HS-5 (cell line): Measurements from ENCODE around the gene SMPDL3B.

ENCODE experiments used
- DNase-seq: peaks from one replicate; pipeline ENCODE4 v3.0.0-alpha.2; 2012; ENCODE audit warnings: low read depth

Gene SMPDL3B, protein sequence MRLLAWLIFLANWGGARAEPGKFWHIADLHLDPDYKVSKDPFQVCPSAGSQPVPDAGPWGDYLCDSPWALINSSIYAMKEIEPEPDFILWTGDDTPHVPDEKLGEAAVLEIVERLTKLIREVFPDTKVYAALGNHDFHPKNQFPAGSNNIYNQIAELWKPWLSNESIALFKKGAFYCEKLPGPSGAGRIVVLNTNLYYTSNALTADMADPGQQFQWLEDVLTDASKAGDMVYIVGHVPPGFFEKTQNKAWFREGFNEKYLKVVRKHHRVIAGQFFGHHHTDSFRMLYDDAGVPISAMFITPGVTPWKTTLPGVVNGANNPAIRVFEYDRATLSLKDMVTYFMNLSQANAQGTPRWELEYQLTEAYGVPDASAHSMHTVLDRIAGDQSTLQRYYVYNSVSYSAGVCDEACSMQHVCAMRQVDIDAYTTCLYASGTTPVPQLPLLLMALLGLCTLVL

DNA sequence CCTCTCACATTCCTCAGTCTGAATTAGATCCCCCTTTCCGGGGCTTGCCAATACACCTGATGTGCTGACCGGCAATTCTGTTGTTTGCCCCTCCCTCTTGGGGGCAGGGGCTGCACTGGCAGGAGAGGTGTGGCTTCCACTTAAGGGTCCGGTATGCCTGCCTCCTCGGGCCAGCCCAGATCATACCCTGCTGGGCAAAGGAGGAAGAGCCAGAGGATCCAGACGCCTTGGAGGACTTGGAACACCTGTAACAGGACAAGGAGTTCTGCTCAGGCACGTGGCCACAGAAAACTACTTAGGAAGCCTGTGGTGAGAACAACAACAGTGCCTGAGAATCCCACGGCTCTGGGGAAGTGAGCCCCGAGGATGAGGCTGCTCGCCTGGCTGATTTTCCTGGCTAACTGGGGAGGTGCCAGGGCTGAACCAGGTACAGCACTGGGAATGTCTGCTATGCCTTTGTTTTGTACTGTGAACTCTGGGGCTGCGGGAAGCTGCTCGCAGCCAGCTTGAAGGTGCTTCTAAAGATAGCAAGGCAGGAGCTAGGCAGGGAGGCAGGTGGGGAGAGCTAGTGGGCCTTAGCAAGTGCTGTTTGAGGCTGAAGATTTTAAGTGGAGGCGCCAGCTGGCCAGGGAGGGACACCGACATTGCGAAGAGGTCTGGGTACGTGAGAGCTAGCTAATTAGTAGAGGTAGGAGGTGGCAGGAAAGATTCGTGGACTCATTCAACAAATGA, at the start of gene SMPDL3B:
TSS of gene SMPDL3B (plus strand) at position 183 of the 732 bp plus-strand sequence. CDS start at position 367, 184 bp downstream.
- DNase-seq: no peak

DNA sequence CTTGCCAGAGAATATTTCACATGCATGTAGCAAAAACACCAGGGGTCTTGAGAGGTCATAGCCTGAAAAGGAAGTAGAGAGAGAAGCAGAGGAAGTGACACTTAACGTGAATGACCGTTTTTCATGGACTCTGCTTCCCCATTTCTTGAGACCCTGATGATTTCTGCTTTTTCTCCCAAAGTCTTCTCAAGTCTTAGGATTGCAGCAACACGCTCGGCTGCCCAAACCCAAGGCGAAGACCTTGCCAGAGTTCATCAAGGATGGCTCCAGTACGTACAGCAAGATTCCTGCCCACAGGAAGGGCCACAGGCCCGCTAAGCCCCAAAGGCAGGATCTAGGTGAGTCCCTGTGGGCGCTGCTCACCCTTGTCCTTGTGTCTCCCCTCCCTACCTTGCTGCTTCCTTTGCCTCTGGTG, 49.7 kb upstream of the SMPDL3B start:
- DNase-seq: no peak

DNA sequence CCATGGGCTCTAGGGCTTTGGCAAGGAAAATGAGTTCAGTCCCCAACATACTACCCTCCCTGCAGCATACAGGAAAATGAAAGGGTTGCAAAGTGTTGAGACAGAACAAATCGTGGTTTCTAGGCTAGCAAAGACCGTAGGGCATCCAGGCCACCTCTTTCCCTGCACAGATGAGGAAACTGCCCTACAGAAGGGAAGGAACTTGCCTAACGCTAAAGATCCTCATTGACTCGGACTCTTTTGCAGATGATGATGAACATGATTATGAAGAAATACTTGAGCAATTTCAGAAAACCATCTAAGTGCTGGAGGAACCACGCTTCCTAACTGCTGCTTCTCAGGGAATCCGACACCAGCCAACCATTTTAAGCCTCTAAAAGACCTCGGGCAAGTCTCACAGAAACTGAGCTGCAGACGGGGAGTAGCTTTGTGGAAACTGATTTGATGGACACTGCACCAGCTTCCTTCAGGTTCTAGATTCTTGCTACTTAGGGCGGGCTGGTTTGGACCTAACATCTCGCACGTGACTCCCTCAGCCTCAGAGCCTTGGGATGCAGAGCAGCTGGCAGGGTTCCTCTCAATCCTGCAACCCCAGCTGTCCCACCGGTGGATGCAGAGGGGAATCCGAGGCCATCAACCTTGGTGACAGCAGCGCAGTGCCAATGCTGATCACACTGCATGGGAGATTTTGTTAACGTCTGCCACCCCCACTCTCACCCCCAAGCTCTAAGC, 49.0 kb upstream of the SMPDL3B start:
- DNase-seq: no peak

DNA sequence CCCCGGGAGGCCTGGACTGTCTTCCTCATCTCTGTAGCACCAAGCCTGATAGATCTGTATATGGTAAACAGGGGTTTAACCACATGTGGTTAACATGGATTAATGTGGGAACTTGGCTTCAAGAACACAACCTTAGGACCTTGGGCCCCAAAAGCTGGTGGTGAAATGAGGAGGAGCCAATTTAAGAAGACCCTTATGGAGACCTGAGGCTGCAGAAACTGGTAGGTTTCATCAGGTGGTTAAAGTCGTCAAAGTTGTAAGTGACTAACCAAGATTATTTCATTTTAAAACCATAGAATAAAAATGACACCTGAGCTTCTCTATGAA, 48.5 kb upstream of the SMPDL3B start:
- no peak for DNase-seq

DNA sequence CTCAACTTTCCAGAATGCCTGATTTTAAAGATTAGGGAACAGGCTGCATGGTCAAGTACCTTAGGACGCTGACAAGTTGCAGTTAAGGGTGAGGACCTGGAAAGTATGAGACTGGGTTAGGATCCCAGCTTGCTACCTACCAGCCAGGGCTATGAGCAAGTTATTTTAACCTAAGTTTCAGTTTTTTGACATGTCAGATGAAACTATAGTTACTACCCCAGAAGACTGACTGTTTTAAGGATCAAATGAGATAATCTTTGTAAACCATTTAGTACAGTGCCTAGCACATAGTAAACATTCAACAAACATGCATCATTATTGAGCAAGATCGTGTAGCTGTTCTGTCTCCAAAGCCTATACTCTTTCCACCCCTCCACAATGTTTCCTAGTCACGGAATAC, 48.1 kb upstream of the SMPDL3B start:
- DNase-seq: no peak

DNA sequence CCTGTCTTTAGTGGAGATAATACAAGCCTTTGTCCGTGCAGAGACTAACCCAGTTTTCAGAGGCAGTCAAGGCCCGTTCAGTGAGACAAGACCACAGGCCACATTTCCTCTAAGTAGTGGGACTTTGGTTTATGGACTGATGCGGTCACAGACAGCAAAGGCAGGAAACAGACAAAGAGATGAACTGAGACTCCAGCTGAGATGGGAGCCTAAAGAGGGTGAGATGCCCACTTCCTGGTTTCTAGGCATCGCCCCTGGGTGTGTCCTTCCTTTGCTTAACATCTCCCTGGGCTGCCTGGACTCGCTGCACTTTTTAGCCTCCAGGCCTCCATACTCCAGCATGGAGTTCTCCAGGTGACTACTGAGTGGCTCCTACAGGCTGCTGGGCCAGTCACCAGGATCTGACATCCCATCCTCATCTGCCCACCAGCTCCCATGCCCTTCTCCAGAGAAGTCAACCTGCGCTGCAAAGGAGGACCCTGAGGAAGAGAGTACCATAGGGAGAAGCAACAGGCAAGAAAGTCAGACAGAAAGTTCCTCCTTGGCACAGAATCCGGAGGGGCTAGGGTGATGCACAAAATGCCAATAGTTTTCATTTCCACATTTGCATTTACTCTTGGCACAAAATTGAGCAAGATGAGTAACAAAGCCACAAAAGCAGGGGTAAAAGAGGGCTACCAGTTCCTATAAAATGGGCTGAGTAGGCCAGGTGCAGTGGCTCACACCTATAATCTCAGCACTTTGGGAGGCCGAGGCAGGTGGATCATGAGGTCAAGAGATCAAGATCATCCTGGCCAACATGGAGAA, 47.4 kb upstream of the SMPDL3B start:
- no peak for DNase-seq

DNA sequence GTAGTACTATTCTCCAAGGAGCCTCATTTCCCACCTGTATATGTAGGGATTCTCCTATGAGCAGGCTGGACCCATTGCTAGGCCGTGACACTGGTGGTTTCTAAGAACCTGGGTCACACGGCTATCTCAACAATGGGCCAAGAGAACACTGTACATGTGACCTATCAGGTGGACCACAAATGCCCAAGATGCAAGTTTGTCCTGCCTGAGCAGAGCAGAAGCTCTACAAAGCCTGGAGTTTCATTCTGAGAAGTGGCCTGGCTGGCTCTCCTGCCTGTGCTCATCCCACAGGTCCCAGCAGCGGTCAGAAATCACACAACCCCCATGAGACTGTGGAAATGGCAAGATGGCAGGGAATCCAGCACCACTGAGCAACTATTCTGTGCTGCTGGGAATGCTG, 45.3 kb upstream of the SMPDL3B start:
- DNase-seq: no peak

DNA sequence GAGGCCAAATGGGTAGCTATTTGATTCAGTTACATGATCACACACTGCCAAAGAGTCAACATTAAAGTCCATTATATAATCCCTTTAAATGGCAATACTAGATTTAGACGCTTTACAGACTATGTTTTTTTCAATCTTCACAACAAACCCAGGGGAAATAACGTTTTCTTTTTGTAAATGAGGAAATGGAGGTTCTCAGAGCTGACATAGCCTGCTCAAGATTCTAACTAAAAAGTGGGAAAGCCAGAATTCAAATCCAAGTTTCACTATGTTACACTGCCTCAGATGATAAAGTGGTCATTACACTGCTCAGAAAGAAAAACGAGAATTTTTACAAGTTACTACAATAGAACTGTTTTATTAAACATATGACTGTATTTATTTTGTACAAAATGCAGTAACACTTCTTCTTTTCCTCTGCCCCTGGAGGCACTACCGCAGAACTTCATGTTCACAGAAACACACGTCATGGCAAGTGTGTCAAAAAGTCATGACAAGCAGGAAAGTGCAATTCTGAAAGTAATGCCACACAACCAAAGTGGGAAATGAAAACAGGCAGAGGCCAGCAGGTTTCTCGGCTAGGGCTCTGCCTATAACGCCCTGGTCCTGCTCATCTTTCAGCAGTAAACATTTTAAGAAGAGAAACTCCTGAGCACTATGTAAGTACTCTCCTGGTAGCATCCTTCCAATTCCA, 43.5 kb upstream of the SMPDL3B start:
- DNase-seq: no peak

DNA sequence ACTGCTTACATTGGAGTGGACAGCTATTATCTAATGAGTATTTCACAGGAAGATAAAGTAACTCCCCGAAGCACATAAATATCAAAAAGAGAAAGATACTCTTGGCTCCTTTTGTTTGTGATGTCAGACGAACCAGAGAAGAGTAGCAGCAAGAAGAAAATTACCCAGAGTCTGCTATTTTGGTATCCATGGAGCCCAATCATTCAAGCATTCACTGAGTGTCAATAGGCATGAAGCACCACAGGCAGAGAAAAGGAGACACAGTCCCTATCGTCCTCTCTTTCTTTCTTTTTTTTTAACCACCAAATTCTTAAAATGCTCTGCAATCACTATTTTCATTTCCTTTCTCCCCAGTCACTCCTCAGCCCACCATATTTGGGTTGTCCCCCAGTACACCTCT, 40.3 kb upstream of the SMPDL3B start:
- no peak for DNase-seq

DNA sequence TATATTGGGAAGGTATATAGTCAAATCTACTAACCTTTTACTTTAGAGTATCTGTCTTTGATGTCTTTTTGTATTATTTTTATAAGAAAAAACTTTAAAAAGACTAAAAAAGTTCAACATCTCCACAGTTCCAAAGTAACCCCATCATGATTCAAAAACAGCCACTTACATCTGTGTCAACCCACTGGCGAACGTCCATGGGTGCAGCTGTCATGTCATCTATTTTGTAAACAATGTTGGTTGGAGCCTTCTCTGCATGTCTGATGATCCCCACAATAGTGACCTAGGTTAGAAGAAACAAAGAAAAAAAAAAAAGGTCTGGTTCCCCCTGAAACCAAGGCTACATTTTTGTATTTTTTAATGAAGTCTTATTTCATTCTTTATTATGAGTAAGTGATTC, 28.0 kb upstream of the SMPDL3B start:
- no peak for DNase-seq

DNA sequence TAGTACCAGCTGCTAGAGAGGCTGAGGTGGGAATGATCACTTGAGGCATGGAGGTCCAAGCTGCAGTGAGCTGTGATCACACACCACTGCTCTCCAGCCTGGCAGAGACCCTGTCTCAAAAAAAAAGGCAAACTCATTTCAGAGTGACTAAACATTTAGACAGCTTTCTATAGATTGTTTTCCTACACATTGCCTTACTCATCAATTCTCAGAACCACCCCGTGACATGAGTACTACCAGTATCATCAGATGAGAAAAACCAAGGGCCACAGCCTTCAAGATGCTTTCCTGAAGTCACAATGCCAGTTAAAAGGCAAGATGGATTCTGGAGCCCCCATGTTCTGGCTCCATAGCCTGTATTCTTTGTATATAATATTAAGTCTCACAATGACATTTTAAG, 22.4 kb upstream of the SMPDL3B start:
- no peak for DNase-seq

DNA sequence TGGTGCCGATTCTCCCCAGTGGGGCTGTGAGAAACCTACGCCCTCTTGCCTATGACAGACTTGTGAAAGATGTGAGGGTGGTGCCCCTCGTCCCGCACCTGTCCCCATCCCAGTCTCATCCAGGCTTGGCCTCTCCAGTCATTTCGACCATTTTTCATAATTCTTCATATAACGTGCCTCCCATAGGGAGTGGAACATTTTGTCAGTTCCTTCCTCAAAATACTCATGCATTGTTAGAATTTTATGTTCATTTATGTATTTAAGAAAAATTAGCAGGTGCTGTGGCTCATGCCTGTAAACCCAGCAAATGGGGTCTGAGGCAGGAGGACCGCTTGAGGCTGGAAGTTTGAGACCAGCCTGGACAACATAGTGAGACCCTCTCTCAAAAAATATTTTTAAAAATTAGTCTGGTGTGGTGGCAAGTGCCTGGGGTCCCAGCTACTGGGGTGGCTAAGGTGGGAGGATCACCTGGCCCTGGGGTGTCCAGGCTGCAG, 19.7 kb upstream of the SMPDL3B start:
- no peak for DNase-seq

DNA sequence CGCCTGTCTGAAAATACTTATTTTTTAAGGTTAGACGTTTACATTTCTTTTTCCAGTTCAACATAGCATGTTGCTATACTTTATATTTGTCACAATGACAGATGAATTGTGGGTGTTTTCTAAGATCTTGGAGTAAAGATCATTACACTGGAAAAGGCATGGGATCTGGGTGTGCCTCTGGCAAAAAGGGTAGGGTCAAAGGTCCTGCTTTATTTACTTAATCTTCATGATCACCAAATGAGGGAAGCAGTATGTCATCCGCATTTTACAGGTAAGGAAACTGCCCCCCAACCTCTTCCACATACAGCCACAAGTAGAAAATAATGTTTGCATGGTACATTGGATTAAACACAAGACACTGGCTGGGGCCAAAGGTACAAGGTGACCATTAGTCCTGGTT, 12.5 kb upstream of the SMPDL3B start:
- DNase-seq: no peak

DNA sequence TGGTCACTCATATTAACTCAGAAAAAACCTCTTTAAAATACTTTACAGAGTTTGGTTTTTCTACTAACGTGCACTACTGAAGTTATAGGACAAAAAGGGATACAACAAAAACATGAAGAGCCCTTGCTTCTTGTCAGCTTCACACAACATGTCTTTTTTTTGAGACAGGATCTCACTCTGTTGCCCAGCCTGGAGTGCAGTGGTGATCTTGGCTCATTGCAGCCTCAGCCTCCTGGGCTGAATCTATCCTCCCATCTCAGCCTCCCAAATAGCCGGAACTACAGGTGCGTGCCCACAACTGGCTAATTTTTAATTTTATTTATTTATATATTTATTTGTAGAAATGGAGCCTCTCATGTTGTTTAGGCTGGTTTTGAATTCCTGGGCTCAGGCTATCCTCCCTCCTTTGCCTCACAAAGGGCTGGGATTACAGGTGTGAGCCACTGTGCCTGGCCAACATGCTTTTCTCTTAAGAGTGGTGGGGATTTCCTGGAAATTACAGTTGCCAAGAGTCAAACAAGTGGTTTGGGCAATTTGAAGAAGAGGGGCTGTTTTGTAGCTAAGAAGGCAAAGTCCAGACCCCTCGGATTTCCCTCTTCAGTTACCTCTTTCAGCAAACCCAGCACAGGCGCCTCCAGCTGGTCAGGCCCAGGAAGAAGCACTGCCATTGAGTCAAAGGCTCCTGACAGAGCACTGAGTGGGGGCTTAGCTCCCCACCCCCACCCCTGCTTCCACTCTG, 6.4 kb upstream of the SMPDL3B start:
- DNase-seq: no peak

DNA sequence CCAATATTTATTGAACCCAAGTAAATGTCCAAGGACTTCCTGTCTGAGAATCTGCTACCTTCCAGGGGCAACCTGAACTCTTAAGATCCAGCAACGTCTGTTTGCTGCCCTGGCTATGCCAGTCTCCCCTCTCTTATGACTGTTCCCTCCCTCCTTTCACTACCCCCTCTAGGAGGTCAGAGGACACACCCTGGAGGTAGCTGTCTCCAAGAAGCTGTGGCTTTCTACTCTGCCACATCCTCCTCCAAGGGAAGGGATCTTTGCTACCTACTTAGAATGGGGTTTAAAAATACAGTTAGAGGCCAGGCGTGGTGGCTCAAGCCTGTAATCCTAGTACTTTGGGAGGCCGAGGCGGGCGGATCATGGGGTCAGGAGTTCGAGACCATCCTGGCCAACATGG, 3.6 kb upstream of the SMPDL3B start:
- no peak for DNase-seq

DNA sequence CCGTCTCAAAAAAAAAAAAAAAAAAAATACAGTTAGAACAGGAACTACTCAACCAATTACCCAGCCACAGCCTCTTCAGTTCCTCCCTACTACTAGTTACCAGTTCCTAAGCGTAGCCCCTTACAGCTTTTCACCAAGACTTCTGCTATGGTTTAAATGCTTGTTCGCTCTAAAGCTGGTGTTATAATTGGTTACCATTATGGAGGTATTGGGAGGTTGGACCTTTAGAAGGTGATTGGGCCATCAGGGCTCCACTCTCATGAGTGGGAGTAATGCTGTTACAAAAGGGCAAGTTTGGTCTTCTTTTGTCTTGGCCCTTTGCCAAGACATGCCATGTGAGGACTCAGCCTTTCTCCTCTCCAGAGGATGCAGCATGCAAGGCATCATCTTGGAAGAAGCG, 3.0 kb upstream of the SMPDL3B start:
- no peak for DNase-seq

DNA sequence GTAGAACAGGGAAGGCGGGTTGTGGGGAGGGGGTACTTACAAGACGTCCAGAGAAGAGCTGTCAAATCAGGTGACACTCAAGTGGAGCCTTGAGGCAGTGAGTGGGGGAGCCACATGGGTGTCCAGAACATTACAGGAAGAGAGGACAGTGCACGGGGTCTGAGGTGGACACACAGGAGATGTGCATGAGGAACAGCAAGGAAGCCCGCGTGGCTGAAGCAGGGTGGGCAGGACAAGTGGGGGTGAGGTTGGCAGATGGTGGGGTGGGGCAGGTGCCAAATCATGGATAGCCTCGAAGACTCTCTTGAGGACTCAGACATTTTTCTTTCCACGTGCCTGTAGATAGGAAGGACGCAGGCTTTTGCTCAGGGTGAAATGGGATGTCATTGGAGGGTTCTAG, 921 bp downstream of the SMPDL3B start:
- DNase-seq: no peak

DNA sequence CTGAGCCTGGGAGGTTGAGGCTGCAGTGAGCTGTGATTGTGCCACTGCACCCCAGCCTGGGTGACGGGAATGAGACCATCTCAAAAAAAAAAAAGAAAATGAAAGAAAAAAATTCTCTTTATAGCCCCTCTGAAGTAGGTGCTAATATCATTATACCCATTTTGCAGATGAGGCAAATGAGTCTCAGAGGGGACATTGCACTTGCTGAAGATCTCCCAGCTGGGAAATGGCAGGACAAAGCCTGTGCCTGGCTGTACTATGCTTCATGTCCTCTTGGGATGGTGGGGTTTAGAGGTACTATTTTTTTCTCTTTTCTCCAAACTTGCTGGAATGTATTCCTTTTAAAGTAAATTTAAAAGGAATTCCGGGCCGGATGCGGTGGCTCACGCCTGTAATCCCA, 1.6 kb downstream of the SMPDL3B start:
- no peak for DNase-seq

DNA sequence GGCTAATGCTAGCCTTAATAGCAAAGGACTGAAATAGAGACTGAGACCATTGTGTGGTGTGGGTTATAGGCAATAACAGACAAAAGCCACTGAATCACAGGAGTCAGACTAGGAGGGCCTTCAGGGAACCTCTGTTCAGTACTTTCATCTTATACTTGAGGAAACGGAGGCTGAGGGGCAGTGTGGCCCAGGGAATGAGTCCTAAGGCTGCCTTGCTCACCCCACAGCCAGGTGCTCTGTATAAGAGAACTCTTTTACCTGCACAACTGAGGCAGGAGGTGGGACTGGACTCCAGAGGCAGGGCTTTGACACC, 2.7 kb downstream of the SMPDL3B start:
- no peak for DNase-seq

DNA sequence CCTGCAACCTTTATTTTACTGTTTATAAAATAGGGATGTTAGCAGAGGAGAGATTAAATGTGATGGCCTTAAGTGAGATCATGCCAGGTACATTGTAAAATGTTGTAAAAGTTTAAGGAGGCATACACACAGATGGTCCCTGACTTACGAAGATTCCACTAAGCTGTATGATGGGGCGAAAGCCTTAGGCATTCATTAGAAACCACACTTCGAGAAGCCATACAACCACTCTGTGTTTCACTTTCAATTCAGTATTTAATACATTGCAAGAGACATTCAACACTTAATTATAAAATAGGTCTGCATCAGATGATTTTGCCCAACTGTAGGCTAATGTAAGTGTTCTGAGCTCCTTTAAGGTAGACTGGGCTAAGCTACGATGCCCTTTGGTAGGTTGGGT, 3.7 kb downstream of the SMPDL3B start:
- no peak for DNase-seq

DNA sequence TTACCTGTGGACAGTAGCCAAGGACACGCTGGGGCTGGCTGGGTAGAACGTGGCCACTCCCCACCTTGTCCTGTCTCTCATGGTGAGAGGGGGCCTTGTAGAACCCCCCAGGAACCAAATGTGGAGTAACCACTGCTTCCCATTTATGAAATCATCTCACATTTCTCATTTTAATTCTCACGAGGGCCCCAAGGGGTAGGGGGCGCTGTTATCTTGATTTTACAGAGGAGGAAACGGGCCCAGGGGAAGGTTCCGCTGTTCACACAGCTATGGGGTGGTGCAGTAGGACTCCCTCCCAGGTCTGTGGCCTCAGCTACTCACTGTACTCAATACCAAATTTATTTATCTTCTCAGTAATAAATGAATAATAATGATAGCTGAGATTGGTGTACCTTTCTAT, 5.5 kb downstream of the SMPDL3B start:
- no peak for DNase-seq
